ENCODE results near the gene ADCY7. TPM values are rescaled to one million over a fixed set of nuclear protein-coding genes. Genes with fewer than 3 reads are reported as not detected.

Gene ADCY7
- total RNA-seq, 1 experiment from 2014 or later: 10.5 TPM

GRCh38 chr16:50298591-50299507 lies 32.5 kb downstream of the ADCY7 start:
- DNase-seq (ENCODE audit: low read depth): no peak

GRCh38 chr16:50299508-50300105 lies 33.3 kb downstream of the ADCY7 start:
- DNase-seq (ENCODE audit: low read depth): no peak

- DNase-seq (ENCODE audit: low read depth): no peak
Measured at GRCh38 chr16:50300942-50301625, 34.7 kb downstream of the ADCY7 start.

- peak; percentile 89 for DNase-seq (ENCODE audit: low read depth)
Measured at GRCh38 chr16:50301626-50302471, 35.5 kb downstream of the ADCY7 start.

- DNase-seq (ENCODE audit: low read depth): no peak
Measured at GRCh38 chr16:50302472-50303005, 36.2 kb downstream of the ADCY7 start.

- DNase-seq (ENCODE audit: low read depth): peak; percentile 80
Measured at GRCh38 chr16:50303041-50303604, 36.8 kb downstream of the ADCY7 start.

GRCh38 chr16:50303605-50304466 lies 37.5 kb downstream of the ADCY7 start:
- peak; percentile 93 for DNase-seq (ENCODE audit: low read depth)

GRCh38 chr16:50304467-50305440 lies 38.4 kb downstream of the ADCY7 start:
- no peak for DNase-seq (ENCODE audit: low read depth)

GRCh38 chr16:50305441-50306061 lies 39.2 kb downstream of the ADCY7 start:
- DNase-seq (ENCODE audit: low read depth): no peak

- DNase-seq (ENCODE audit: low read depth): no peak
Measured at GRCh38 chr16:50306287-50306686, 39.9 kb downstream of the ADCY7 start.

GRCh38 chr16:50308237-50308965 lies 42.0 kb downstream of the ADCY7 start:
- DNase-seq (ENCODE audit: low read depth): no peak

GRCh38 chr16:50309156-50309526 lies 42.8 kb downstream of the ADCY7 start:
- DNase-seq (ENCODE audit: low read depth): no peak

- DNase-seq (ENCODE audit: low read depth): no peak
Measured at GRCh38 chr16:50309527-50310307, 43.4 kb downstream of the ADCY7 start.

- DNase-seq (ENCODE audit: low read depth): no peak
Measured at GRCh38 chr16:50310308-50311133, 44.2 kb downstream of the ADCY7 start.

- no peak for DNase-seq (ENCODE audit: low read depth)
Measured at GRCh38 chr16:50311134-50311528, 44.8 kb downstream of the ADCY7 start.

GRCh38 chr16:50311891-50312501 lies 45.6 kb downstream of the ADCY7 start:
- DNase-seq (ENCODE audit: low read depth): no peak
